ENCODE results near the gene FOCAD. TPM values are rescaled to one million over a fixed set of nuclear protein-coding genes. Genes with fewer than 3 reads are reported as not detected.

The FOCAD gene
- total and polyA plus RNA-seq, 7 donors = 7.4 to 51.5 (median 25.5) TPM

DNA sequence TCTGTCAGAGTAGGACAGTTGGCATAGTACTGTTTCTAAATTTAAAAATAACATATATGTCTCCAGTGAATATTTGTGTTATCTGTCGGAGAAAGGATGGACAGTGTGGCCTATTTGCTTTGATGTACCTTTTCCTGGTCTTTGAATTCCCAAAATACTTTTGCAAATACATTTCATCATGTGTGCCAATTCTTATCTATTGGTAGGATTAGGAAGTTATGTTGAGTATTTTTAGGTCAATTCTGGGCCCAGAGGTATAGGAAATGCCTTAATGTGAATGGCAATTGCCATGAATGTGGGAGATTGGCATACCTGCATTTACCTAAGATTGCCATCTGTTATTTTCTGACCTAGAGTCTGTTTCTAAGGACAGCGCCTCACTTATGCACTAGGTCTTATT, 5.8 kb downstream of the FOCAD start:
- Histone ChIP-seq H3K27ac (no peak overlapping the region), H3K4me3 (no peak overlapping the region), H3K9me3 (no peaks in the 10 kb centered on the region), H3K27me3 (no peaks in the 10 kb centered on the region), H3K36me3 (no peaks in the 10 kb centered on the region), H3K4me1 (peaks cover 0 to 15% (median 12%) of the 10 kb centered on the region in 4 donors)
- WGBS, 2 donors = 96% methylated on average over 2 of the region's 2 CpGs
- no peak for TF ChIP-seq POLR2A (IDR thresholded peaks at IDR 0.05)
- TF ChIP-seq, protein P1, sequence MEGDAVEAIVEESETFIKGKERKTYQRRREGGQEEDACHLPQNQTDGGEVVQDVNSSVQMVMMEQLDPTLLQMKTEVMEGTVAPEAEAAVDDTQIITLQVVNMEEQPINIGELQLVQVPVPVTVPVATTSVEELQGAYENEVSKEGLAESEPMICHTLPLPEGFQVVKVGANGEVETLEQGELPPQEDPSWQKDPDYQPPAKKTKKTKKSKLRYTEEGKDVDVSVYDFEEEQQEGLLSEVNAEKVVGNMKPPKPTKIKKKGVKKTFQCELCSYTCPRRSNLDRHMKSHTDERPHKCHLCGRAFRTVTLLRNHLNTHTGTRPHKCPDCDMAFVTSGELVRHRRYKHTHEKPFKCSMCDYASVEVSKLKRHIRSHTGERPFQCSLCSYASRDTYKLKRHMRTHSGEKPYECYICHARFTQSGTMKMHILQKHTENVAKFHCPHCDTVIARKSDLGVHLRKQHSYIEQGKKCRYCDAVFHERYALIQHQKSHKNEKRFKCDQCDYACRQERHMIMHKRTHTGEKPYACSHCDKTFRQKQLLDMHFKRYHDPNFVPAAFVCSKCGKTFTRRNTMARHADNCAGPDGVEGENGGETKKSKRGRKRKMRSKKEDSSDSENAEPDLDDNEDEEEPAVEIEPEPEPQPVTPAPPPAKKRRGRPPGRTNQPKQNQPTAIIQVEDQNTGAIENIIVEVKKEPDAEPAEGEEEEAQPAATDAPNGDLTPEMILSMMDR (IDR thresholded peaks at IDR 0.05) = no peak
- TF ChIP-seq EP300 (IDR thresholded peaks at IDR 0.05) = no peak
- TF ChIP-seq POLR2AphosphoS5 (IDR thresholded peaks at IDR 0.05) = no peak
- intact Hi-C loops (cut with DNase I) = loop anchor here (10.0 kb wide), 2 partner anchors 215 to 1115 kb away; partner anchors contain the start of gene MTAP
- DNase-seq = no peak

DNA sequence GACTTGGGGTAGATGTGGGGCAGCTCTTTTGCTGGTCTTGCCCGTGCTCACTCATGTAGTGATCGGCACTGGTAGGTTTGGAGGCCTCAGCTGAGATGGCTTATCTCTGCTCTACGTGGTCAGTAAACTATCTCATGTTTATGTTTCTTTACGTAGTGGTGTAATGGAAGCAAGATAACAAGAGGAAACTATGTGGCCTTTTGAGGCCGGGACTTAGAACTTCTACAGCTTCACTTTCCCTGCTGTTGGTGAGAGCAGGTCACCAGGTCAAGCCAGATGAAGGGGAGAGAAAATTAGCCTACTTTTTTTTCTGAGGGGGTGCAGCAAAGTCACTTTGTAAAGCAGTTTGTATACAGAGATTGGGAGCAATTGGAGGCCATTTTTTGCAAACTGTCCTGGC, 8.5 kb downstream of the FOCAD start:
- H3K4me1 ChIP-seq = peaks cover 0 to 5% (median 0%) of the 10 kb centered on the region in 4 donors
- WGBS, 2 donors = 57 to 69% methylated on average over 5 of the region's 5 CpGs
- no peaks in the 10 kb centered on the region for H3K36me3 ChIP-seq
- no peaks in the 10 kb centered on the region for H3K9me3 ChIP-seq
- no peak overlapping the region for H3K27ac ChIP-seq
- DNase-seq = no peak
- TF ChIP-seq POLR2AphosphoS5 (IDR thresholded peaks at IDR 0.05) = no peak
- no peak for TF ChIP-seq POLR2A (IDR thresholded peaks at IDR 0.05)
- no peak for TF ChIP-seq EP300 (IDR thresholded peaks at IDR 0.05)
- TF ChIP-seq, protein P1 (IDR thresholded peaks at IDR 0.05) = no peak
- intact Hi-C loops (cut with DNase I) = no loop called here
- H3K4me3 ChIP-seq = no peak overlapping the region
- no peaks in the 10 kb centered on the region for H3K27me3 ChIP-seq

DNA sequence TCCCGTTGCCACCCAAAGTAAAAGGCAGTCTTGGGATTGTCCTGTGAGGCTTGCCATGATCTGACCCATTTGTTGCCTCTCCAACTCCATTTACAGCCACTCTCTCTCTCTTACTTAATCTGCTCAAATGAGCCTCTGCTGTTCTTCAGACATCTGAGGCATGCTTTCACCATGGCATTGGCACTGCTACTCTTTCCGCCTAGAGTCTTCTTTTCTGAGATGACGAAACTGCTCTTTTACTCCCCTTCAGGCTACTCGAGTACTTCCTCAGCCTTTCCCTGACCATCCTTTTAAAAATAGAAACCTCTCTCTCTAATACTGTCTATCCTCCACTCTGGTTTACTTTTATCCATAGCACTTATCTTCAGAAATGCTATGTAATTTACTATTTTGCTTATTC, 9.0 kb downstream of the FOCAD start:
- Histone ChIP-seq H3K4me1 (peaks cover 0 to 5% (median 0%) of the 10 kb centered on the region in 4 donors), H3K9me3 (no peaks in the 10 kb centered on the region), H3K36me3 (no peaks in the 10 kb centered on the region), H3K27me3 (no peaks in the 10 kb centered on the region), H3K4me3 (no peak overlapping the region), H3K27ac (no peak overlapping the region)
- intact Hi-C loops (cut with DNase I) = no loop called here
- 91 to 94% methylated on average over 4 of the region's 4 CpGs for WGBS, 2 donors
- TF ChIP-seq EP300 (IDR thresholded peaks at IDR 0.05) (no peak), POLR2AphosphoS5 (IDR thresholded peaks at IDR 0.05) (no peak), POLR2A (IDR thresholded peaks at IDR 0.05) (no peak)
- TF ChIP-seq, protein P1 (IDR thresholded peaks at IDR 0.05) = no peak
- no peak for DNase-seq

DNA sequence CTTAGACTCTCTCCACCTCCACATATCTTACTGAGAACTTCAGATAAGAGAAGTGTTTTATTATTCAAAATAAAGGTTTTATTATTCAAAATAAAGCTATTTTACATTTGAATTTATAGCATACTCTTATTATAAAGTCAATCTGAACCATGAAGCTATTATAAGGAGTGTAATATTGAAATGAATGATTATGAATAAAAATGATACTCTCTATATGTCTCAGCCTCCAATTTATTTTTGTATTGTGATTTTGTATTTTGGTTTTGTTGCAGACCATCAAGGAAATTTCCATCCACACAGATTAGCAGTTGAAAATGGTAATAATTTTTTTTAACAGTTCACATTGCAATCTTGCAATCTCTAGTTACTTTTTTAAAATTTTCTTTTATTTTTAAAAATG, 10.2 kb downstream of the FOCAD start:
- no peaks in the 10 kb centered on the region for H3K9me3 ChIP-seq
- intact Hi-C loops (cut with DNase I) = no loop called here
- H3K27me3 ChIP-seq = no peaks in the 10 kb centered on the region
- H3K36me3 ChIP-seq = no peaks in the 10 kb centered on the region
- peaks cover 0 to 5% (median 0%) of the 10 kb centered on the region in 4 donors for H3K4me1 ChIP-seq
- no peak overlapping the region for H3K27ac ChIP-seq
- H3K4me3 ChIP-seq = no peak overlapping the region
- TF ChIP-seq POLR2AphosphoS5 (IDR thresholded peaks at IDR 0.05) (no peak), EP300 (IDR thresholded peaks at IDR 0.05) (no peak), POLR2A (IDR thresholded peaks at IDR 0.05) (no peak)
- TF ChIP-seq, protein P1 (IDR thresholded peaks at IDR 0.05) = no peak
- DNase-seq = no peak
